Psoas muscle (tissue), 8 donors: Measurements from ENCODE around the gene BCDIN3D. TPM values are rescaled to one million over a fixed set of nuclear protein-coding genes. Genes with fewer than 3 reads are reported as not detected.

ENCODE experiments used
- ATAC-seq, 4 donors: fragments of 200-7000 bp; cut with Tn5 transposase; one replicate each; pipeline ENCODE4 v1.9.1; 2020; ENCODE audit warnings: moderate library complexity in 3 of 4, mild to moderate bottlenecking in 2 of 4
- DNase-seq, 2 donors: peaks; one replicate each; pipeline ENCODE4 v3.0.0-alpha.2; 2020
- H3K27ac ChIP-seq: fragments of 200-600 bp; one replicate; pipeline ENCODE4 v1.8.0; 2022
- H3K27me3 ChIP-seq, 3 donors: fragments of 200-600 bp in 1 of 3; one replicate each; pipeline versions ENCODE4 v1.6.1 to v1.8.0; 2013 to 2022; ENCODE audit warnings: low read length in 2 of 3, mild to moderate bottlenecking in 2 of 3, moderate library complexity in 1 of 3; ENCODE audit not compliant: insufficient read depth in 3 of 3
- H3K36me3 ChIP-seq, 2 donors: fragments of 200-600 bp in 1 of 2; one replicate each; pipeline versions ENCODE4 v1.6.1 to v1.8.0; 2013 to 2022; ENCODE audit warnings: low read depth in 1 of 2, mild to moderate bottlenecking in 1 of 2, moderate library complexity in 1 of 2; ENCODE audit not compliant: insufficient read depth in 1 of 2
- H3K4me1 ChIP-seq: fragments of 200-600 bp; one replicate; pipeline ENCODE4 v1.8.0; 2022
- H3K4me3 ChIP-seq: fragments of 200-600 bp; one replicate; pipeline ENCODE4 v1.8.0; 2022; ENCODE audit warnings: mild to moderate bottlenecking
- H3K9me3 ChIP-seq: fragments of 200-600 bp; one replicate; pipeline ENCODE4 v1.8.0; 2022
- WGBS, 3 donors: extraction: QIAGEN DNeasy Blood & Tissue Kit; methylation state at CpG; one replicate each; pipeline versions ENCODE4 v1.1.6 to v1.1.7; 2013; 5-methylcytosine and 5-hydroxymethylcytosine counted together
- intact Hi-C, 2 donors: fragments of 100-400 bp; cut with DNase I; formaldehyde crosslinking; loops; one replicate each; pipeline versions ENCODE4 v1.11.0 to v1.14.2; 2022
- polyA plus RNA-seq, 3 donors: library from polyadenylated mRNA; stranded (reverse); fragments of 200-250 nt; gene quantifications; one replicate each; pipeline ENCODE4 v1.2.3, GENCODE V29; 2013
- total RNA-seq, 4 donors: library from RNA; stranded (reverse); fragmentation: NEBNext Ultra II Directional in 2 of 4; extraction: Animal tissue kit (Norgen Biotek cat#: 25700) in 2 of 4; gene quantifications; one replicate each; pipeline versions ENCODE4 v1.2.1 to v1.2.4, GENCODE V29; 2021 to 2023
- TF ChIP-seq, protein P1 (sequence below): fragments of 200-600 bp; IDR thresholded peaks from one replicate; pipeline ENCODE4 v1.8.0; 2022; ENCODE audit warnings: antibody characterized with exemption
- donor health status: healthy with polysubstance abuse.
- donor health status: DM: no; HTN: no; CAD: no; lungs with moderate emphysema.
- donor health status: Bipolar disorder and iron deficiency.
- donor health status: healthy.
- donor health status: DM: yes; HTN: yes; CAD: no.
- donor health status: DM: no; HTN: no; CAD: no.
- donor health status: DM: no; HTN: no; CAD: no.
- donor health status: DM: yes; HTN: yes; CAD: no.

The BCDIN3D gene
- total and polyA plus RNA-seq, 7 donors = 1.6 to 9.0 (median 3.1) TPM

DNA sequence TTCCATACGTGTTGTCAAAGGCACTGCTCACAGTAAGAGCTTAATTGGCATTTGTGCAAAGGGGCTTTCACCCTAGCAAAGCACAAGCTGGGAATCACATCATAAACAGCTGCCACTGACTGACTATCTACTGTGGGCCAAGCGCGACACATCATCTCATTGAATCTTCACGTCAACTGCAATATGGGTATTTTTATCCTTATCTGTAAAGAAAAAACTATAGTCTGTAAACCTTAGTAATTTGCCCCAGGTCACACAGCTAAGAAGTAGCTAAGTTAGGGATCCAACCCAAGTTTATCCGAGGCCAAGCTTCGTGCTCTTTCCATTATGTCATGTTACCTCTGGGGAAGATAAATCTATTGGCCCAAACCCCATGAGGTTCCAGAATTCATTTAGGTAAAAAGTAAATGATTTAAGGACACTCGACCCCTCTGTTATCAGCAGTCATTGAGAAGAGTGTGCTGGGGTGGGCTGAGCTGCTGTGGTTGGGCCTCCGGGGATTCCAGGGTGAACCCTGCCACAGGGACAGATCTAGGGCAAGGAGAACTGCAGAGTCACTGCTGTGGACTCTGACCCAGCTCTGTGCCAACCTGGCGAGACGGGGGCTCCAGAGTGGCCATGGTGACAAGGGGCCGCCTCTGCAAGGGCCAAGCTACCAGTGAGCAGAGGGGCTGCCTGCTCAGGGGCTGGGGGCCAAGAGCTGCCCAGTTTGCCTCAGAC, 42.3 kb downstream of the BCDIN3D start:
- Histone ChIP-seq H3K4me1 (peaks cover 14% of the 10 kb centered on the region), H3K27ac (peak overlapping the region; percentile 85), H3K36me3 (peaks cover 3 to 83% of the 10 kb centered on the region in 2 donors), H3K9me3 (no peaks in the 10 kb centered on the region), H3K4me3 (peak overlapping the region; percentile 22), H3K27me3 (no peaks in the 10 kb centered on the region)
- peak in 1 of 2 donors; percentile 61 for DNase-seq
- TF ChIP-seq, protein P1, sequence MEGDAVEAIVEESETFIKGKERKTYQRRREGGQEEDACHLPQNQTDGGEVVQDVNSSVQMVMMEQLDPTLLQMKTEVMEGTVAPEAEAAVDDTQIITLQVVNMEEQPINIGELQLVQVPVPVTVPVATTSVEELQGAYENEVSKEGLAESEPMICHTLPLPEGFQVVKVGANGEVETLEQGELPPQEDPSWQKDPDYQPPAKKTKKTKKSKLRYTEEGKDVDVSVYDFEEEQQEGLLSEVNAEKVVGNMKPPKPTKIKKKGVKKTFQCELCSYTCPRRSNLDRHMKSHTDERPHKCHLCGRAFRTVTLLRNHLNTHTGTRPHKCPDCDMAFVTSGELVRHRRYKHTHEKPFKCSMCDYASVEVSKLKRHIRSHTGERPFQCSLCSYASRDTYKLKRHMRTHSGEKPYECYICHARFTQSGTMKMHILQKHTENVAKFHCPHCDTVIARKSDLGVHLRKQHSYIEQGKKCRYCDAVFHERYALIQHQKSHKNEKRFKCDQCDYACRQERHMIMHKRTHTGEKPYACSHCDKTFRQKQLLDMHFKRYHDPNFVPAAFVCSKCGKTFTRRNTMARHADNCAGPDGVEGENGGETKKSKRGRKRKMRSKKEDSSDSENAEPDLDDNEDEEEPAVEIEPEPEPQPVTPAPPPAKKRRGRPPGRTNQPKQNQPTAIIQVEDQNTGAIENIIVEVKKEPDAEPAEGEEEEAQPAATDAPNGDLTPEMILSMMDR = no peak
- 42 to 56% (median 56%) methylated on average over 11 of the region's 11 CpGs for WGBS, 3 donors
- ATAC-seq = peak; percentile 71 to 84 (median 82)
- intact Hi-C loops = no loop called here

DNA sequence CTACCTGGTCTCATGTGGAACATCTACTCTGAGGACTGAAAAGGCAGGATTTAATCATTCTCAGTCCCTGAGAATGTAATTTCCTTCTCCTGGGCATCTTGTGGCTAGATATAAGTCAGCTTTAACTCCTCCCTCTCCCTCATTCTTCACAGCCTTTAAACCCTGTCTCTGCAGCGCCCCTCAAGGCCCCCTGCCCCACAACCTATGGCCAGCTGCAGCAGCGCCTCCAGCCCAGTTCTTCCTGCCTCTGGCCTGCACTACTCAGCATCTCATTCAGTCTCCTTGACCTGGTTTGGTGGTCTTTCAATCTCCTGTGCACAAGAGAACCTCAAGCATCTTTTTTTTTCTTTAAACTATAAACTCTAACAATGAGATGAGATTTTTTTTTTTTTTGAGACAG, 44.0 kb downstream of the BCDIN3D start:
- no peak overlapping the region for H3K27ac ChIP-seq
- intact Hi-C loops = no loop called here

DNA sequence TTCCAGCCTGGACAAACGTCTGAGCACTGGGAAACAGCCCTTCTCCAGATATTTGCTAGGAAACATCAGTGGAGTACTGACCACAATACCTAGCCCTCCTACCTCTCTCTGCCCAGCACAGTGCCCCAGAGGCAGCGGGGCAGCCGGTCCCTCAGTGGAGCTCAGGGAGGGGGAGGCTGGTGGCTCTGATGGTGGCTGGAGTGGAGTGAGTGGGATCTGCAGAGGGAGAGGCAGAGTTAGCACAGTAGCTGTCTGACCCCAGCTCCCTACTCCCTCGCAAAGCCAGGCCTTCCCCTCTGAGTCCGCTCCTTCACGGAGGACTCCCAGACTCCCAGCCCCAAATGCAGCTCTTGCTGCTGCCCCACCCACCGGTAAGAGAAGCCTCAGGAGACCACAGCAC, 44.7 kb downstream of the BCDIN3D start:
- Histone ChIP-seq H3K4me3 (no peak overlapping the region), H3K27ac (no peak overlapping the region), H3K4me1 (peaks cover 14% of the 10 kb centered on the region), H3K9me3 (no peaks in the 10 kb centered on the region), H3K36me3 (peaks cover 6 to 75% of the 10 kb centered on the region in 2 donors), H3K27me3 (no peaks in the 10 kb centered on the region)
- intact Hi-C loops = no loop called here
- DNase-seq (no peak), ATAC-seq (no peak)
- 64 to 67% (median 65%) methylated on average over 6 to 7 of the region's 7 CpGs for WGBS, 3 donors
- TF ChIP-seq, protein P1 = no peak

More for the DNA sequence above, 44.0 kb downstream of the BCDIN3D start:
- no peak for ATAC-seq
- H3K4me3 ChIP-seq = no peak overlapping the region
- peaks cover 6 to 82% of the 10 kb centered on the region in 2 donors for H3K36me3 ChIP-seq
- H3K27me3 ChIP-seq = no peaks in the 10 kb centered on the region
- no peaks in the 10 kb centered on the region for H3K9me3 ChIP-seq
- peaks cover 14% of the 10 kb centered on the region for H3K4me1 ChIP-seq
- TF ChIP-seq, protein P1 = no peak
- DNase-seq = no peak
- WGBS, 3 donors = 91 to 93% (median 93%) methylated on average over 2 of the region's 2 CpGs

DNA sequence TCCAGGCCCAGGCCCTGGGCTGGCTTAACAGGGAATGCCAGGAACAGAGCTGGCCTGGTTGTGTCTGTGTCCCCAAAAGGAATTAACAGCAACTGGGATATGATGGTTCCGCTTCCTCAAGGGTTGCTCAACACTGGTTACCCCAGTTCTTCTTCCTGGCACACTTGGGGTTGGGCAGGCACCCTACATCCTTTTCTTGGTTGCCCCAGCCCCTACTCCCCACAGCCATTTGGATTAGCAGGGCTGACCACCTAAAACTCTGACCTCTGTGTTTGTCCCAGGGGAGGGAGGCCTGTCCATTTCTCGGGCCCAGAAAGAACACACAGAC, 45.5 kb downstream of the BCDIN3D start:
- no peaks in the 10 kb centered on the region for H3K9me3 ChIP-seq
- peaks cover 6 to 69% of the 10 kb centered on the region in 2 donors for H3K36me3 ChIP-seq
- TF ChIP-seq, protein P1 = no peak
- no peak overlapping the region for H3K4me3 ChIP-seq
- no peaks in the 10 kb centered on the region for H3K27me3 ChIP-seq
- 67 to 76% (median 76%) methylated on average over 2 of the region's 2 CpGs for WGBS, 3 donors
- no peak for ATAC-seq
- H3K4me1 ChIP-seq = peaks cover 14% of the 10 kb centered on the region
- H3K27ac ChIP-seq = no peak overlapping the region
- DNase-seq = no peak
- intact Hi-C loops = no loop called here
